K562 (cell line): ENCODE measurements around the gene SRM. TPM values are rescaled to one million over a fixed set of nuclear protein-coding genes. Genes with fewer than 3 reads are reported as not detected.

Source experiments
- AFF4 ChIP-seq: sonication (generic); formaldehyde crosslinking; IDR thresholded peaks from 2 replicates; pipeline ENCODE4 v1.8.0; 2023; ENCODE audit warnings: mild to moderate bottlenecking, missing genetic modification reagents
- ATF7 ChIP-seq: fragments of 450-650 bp; IDR thresholded peaks from 2 replicates; pipeline ENCODE4 v1.7.1; 2014; ENCODE audit warnings: mild to moderate bottlenecking, moderate library complexity
- POLR2B ChIP-seq: fragments of 450-650 bp; IDR thresholded peaks from 2 replicates; pipeline ENCODE4 v1.6.1; 2018; ENCODE audit warnings: low read depth; ENCODE audit not compliant: partially characterized antibody
- PRDM10 ChIP-seq: fragments of 450-650 bp; IDR thresholded peaks from 2 replicates; pipeline ENCODE4 v1.6.1; 2018; ENCODE audit not compliant: partially characterized antibody
- SIX5 ChIP-seq, 2 experiments: IDR thresholded peaks; 2 replicates each; pipeline ENCODE4 v1.6.1; 2011; ENCODE audit warnings: low read length in 2 of 2, borderline replicate concordance in 1 of 2, low read depth in 1 of 2, mild to moderate bottlenecking in 1 of 2, moderate library complexity in 1 of 2; ENCODE audit not compliant: insufficient read depth in 1 of 2
- SMC3 ChIP-seq: conservative IDR thresholded peaks from 2 replicates; pipeline ENCODE4 v1.6.1; 2011; ENCODE audit warnings: low read depth, low read length, improper control_type of control experiment; ENCODE audit not compliant: insufficient read depth
- TEAD4 ChIP-seq, 2 experiments: sonication (generic) in 1 of 2; formaldehyde crosslinking in 1 of 2; IDR thresholded peaks; 2 replicates each; pipeline versions ENCODE4 v1.6.1 to v1.8.0; 2012 to 2022; ENCODE audit warnings: borderline replicate concordance in 1 of 2, inconsistent platforms in 1 of 2, low read length in 1 of 2, mild to moderate bottlenecking in 1 of 2, missing genetic modification reagents in 1 of 2
- ZNF12 ChIP-seq: sonication (generic); formaldehyde crosslinking; IDR thresholded peaks from 2 replicates; pipeline ENCODE4 v1.4.0; 2020; ENCODE audit warnings: mild to moderate bottlenecking, missing genetic modification reagents
- ZNF316 ChIP-seq: fragments of 450-650 bp; IDR thresholded peaks from 2 replicates; pipeline ENCODE4 v1.6.1; 2016
- ZNF785 ChIP-seq: fragments of 250-450 bp; sonication (Bioruptor Pico); IDR thresholded peaks from 2 replicates; pipeline ENCODE4 v1.4.0; 2020; ENCODE audit warnings: mild to moderate bottlenecking
- ZZZ3 ChIP-seq: fragments of 450-650 bp; IDR thresholded peaks from 2 replicates; pipeline ENCODE4 v1.6.1; 2016; ENCODE audit warnings: antibody characterized with exemption, mild to moderate bottlenecking, moderate library complexity
- polyA plus RNA-seq, 8 experiments: library from polyadenylated mRNA; depleted of rRNA in 4 of 8; stranded (reverse) in 5 of 8; unstranded in 3 of 8; fragments of >200 nt; fragmentation: Nextera tagmentation in 2 of 8; fragmentation: Illumina TruSeq in 1 of 8; extraction: Ambion mirVana in 2 of 8; extraction: Trizol in 1 of 8; gene quantifications; 2 replicates each; pipeline versions ENCODE4 v1.2.1 to v1.2.3, GENCODE V29; 2011 to 2014; ENCODE audit warnings: inconsistent platforms in 1 of 8, missing spikeins in 1 of 8
- total RNA-seq, 7 experiments: library from RNA; depleted of rRNA in 6 of 7; stranded (reverse); fragments of >200 nt in 6 of 7; fragmentation: Illumina TruSeq in 2 of 7; extraction: Trizol in 2 of 7; gene quantifications; 2 replicates each; pipeline versions ENCODE4 v1.2.1 to v1.2.3, GENCODE V29; 2011 to 2021; ENCODE audit warnings: low replicate concordance in 1 of 7
- TF ChIP-seq, protein P1 (sequence below), 2 experiments: IDR thresholded peaks; 2 replicates each; pipeline ENCODE4 v1.6.1; 2012; ENCODE audit warnings: improper control_type of control experiment in 2 of 2, low read depth in 2 of 2, low read length in 2 of 2, borderline replicate concordance in 1 of 2
- TF ChIP-seq, protein P2 (sequence below): fragments of 250-450 bp; sonication (Bioruptor Pico); IDR thresholded peaks from 2 replicates; pipeline ENCODE4 v1.4.0; 2020; ENCODE audit warnings: mild to moderate bottlenecking

The SRM gene
- total and polyA plus RNA-seq, 9 of the 15 experiments (the other 6 are each of a cell fraction or from before 2014, with no cell fraction given), result 23.9 to 373 (median 82.5) TPM

DNA sequence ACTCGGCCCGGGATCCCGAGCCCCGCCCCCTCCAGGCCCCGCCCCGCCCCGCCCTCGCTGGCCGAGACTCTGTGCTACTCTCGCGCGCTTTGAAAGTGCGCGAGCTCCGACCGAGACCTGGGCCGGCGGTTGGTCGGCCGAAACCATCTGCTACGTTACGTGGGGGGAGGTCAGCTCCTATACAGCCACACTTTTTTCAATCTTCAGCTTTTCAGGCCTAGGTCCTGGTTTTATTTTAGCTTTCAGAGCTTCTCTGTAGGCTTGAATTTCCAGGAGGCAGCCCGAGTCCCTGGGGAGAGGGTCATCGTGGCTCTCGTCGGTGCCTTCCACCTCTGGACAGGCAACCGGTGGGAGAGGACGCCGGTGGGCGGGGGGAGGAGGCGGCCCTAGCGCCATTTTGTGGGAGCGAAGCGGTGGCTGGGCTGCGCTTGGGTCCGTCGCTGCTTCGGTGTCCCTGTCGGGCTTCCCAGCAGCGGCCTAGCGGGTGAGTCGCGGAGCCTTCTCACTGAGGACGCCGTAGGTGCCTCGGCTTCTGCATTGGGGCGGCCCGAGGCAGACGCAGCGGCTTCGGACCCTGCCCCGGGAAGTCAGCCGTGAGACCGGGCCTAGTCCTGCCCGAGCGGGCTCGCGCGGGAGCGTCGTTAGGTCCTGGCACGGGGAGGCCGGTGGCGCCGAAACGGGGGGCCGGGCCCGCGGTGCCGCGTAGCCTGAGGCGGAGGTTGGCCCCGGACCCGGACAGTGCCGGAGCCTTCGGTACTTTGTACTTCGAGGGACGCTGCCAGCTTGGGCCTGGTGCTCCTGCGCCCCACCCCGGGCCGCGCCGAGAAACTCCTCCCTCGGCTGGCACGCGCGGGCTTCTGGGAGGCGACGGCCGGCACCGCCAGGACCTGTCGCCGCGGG lies 47.3 kb downstream of the SRM start, which contains the start of gene TARDBP (continued):
- TF ChIP-seq, protein P1, sequence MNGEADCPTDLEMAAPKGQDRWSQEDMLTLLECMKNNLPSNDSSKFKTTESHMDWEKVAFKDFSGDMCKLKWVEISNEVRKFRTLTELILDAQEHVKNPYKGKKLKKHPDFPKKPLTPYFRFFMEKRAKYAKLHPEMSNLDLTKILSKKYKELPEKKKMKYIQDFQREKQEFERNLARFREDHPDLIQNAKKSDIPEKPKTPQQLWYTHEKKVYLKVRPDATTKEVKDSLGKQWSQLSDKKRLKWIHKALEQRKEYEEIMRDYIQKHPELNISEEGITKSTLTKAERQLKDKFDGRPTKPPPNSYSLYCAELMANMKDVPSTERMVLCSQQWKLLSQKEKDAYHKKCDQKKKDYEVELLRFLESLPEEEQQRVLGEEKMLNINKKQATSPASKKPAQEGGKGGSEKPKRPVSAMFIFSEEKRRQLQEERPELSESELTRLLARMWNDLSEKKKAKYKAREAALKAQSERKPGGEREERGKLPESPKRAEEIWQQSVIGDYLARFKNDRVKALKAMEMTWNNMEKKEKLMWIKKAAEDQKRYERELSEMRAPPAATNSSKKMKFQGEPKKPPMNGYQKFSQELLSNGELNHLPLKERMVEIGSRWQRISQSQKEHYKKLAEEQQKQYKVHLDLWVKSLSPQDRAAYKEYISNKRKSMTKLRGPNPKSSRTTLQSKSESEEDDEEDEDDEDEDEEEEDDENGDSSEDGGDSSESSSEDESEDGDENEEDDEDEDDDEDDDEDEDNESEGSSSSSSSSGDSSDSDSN (IDR thresholded peaks at IDR 0.05; ENCODE audit: borderline replicate concordance in 1 of 2, low read depth in 2 of 2, low read length in 2 of 2), result peak in 1 of 2 experiments; percentile 58; a peak in 1 of 4 replicates
- TF ChIP-seq SIX5 (IDR thresholded peaks at IDR 0.05; ENCODE audit: borderline replicate concordance in 1 of 2, insufficient read depth in 1 of 2, low read depth in 1 of 2, low read length in 2 of 2), result peak; percentile 64 to 65; a peak in 3 of 4 replicates
- TF ChIP-seq AFF4, result peak; percentile 96
- TF ChIP-seq, protein P2, sequence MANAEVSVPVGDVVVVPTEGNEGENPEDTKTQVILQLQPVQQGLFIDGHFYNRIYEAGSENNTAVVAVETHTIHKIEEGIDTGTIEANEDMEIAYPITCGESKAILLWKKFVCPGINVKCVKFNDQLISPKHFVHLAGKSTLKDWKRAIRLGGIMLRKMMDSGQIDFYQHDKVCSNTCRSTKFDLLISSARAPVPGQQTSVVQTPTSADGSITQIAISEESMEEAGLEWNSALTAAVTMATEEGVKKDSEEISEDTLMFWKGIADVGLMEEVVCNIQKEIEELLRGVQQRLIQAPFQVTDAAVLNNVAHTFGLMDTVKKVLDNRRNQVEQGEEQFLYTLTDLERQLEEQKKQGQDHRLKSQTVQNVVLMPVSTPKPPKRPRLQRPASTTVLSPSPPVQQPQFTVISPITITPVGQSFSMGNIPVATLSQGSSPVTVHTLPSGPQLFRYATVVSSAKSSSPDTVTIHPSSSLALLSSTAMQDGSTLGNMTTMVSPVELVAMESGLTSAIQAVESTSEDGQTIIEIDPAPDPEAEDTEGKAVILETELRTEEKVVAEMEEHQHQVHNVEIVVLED, result peak; percentile 96
- TF ChIP-seq ZNF12, result peak; percentile 87
- TF ChIP-seq SMC3, result 0 out of 2 replicates have a peak, but pooled peaks have one; percentile 10
- peak; percentile 63 for TF ChIP-seq ZNF316
- peak; percentile 100 for TF ChIP-seq PRDM10
- TF ChIP-seq POLR2B, result peak; percentile 94
- TF ChIP-seq TEAD4 (IDR thresholded peaks at IDR 0.05; ENCODE audit: low read length), result 0 out of 2 replicates have a peak, but pooled peaks have one; percentile 41
- TF ChIP-seq TEAD4 (CRISPR knock-in tag; IDR thresholded peaks at IDR 0.05; ENCODE audit: borderline replicate concordance), result peak; percentile 97
- peak; percentile 93; the same call in 1 of the 2 replicates for TF ChIP-seq ZZZ3
- TF ChIP-seq ZNF785 (CRISPR knock-in tag), result no peak
- peak; percentile 100 for TF ChIP-seq ATF7
